Measurements from ENCODE around the gene UNC5A.

The UNC5A gene

DNA sequence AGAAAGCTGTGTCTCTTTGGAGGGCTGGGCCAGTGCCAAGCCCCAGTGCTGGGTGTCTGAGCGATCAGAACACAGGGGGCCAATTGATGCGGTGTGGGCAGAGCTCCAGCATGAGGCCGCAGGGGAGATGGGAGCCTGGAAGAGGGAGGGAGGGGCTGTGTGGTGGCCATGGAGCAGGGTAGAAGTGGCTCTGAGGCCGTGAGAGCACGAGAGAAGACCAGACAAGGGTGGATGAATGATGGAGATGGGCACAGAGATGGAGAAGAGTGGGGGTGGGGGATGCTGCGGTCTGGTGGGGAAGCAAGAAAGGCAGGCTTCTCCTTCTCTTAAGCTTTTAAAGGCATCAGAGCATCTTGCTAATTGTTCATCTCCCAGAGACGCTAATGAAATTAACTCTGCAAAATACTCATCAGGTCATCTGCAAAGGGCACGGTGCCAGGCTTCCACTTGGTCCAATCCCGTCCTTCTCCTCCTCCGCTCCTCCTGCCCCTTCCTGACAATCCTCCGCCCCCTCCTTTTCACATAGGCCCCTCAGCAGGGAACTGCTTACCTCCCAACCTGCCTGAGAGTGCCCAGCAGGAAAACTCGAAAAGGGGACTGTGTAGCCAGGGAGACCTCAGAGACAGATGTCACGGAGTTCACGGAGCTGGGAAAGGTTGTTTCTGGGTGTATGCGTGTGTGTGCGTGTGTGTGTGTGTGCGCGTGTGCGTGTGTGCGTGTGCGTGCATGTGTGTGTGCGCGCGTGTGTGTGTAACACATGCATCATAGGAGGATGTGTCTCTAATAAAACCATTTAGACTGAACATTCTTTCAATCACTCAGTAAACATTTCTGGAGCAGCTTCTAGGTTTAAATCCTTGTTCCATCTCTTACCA is 7.1 kb upstream of the UNC5A start:
- no peak overlapping the region for H2BK12ac ChIP-seq (ENCODE audit: low read length in 2 of 2)
- H2BK120ac ChIP-seq (ENCODE audit: low read depth, low read length): no peak overlapping the region
- no peak overlapping the region for H3K4me3 ChIP-seq (ENCODE audit: insufficient read depth in 1 of 2, low read depth in 1 of 2, low read length in 2 of 2)

DNA sequence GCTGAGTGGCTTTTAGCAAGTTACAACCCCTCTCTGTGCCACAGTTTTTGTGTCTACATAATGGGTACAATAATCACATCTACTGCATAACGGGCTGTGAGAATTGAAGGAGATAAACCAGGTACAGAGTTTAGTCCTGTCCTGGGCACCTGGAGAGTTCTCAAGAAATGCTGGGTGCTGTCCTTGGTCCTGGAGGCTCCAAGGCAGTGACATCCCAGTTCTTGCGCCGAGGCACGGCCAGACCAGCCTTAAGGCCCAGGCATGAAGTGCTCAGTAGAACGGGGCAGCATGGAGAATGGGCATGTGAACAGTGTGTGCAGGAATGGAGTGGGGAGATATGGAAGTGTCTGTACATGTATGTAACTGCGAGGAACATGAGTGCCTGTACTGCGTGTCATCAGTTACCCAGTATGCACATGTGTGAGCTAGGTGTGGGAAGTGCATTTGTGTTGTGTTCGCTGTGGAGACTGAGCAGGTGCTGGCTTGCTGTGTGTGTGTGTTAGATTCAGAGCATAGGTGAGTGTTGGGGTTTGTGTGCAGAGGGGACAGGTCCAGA is 6.3 kb upstream of the UNC5A start:
- Histone ChIP-seq H3K4me1 (ENCODE audit: control insufficient read depth, insufficient read depth, low read depth, low read length) (peaks cover 5% of the 10 kb centered on the region), H3K27ac (ENCODE audit: low read length, poor library complexity, severe bottlenecking) (no peak overlapping the region), H3K9ac (ENCODE audit: low read length) (no peak overlapping the region), H2BK5ac (ENCODE audit: low read depth, low read length, poor library complexity, severe bottlenecking) (no peak overlapping the region), H3K23ac (ENCODE audit: low read length in 2 of 2) (no peak overlapping the region), H2AK5ac (ENCODE audit: low read length, severe bottlenecking) (no peak overlapping the region), H3K18ac (ENCODE audit: low read depth in 1 of 2, low read length in 2 of 2) (no peak overlapping the region), H3K14ac (ENCODE audit: low read length in 2 of 2) (no peak overlapping the region), H3K27me3 (ENCODE audit: control insufficient read depth in 1 of 2, insufficient read depth in 1 of 2, low read length in 2 of 2) (peaks cover 60 to 84% of the 10 kb centered on the region in 2 experiments), H3K4me2 (ENCODE audit: low read length, poor library complexity, severe bottlenecking) (no peak overlapping the region), H4K8ac (ENCODE audit: low read length) (no peak overlapping the region), H3K4ac (ENCODE audit: low read depth in 1 of 2, low read length in 2 of 2) (no peak overlapping the region), H2BK15ac (ENCODE audit: low read depth, poor library complexity, severe bottlenecking) (no peak overlapping the region), H2BK12ac (ENCODE audit: low read length in 2 of 2) (no peak overlapping the region), H3K36me3 (ENCODE audit: control insufficient read depth in 1 of 2, insufficient read depth in 2 of 2, low read depth in 1 of 2, low read length in 2 of 2) (no peaks in the 10 kb centered on the region), H2AFZ (ENCODE audit: low read depth, low read length) (no peak overlapping the region), H3K9me3 (ENCODE audit: control insufficient read depth, low read length) (no peaks in the 10 kb centered on the region), H2BK120ac (ENCODE audit: low read depth, low read length) (no peak overlapping the region), H4K91ac (ENCODE audit: low read length) (no peak overlapping the region), H3K79me1 (replicated peaks; ENCODE audit: low read length, poor library complexity, severe bottlenecking) (no peaks in the 10 kb centered on the region), H3K4me3 (ENCODE audit: insufficient read depth in 1 of 2, low read depth in 1 of 2, low read length in 2 of 2) (no peak overlapping the region)
- 55% methylated on average over 8 of the region's 8 CpGs for WGBS
- DNase-seq: peak; percentile 29

More for the DNA sequence above, 7.1 kb upstream of the UNC5A start:
- no peak for DNase-seq
- no peaks in the 10 kb centered on the region for H3K9me3 ChIP-seq (ENCODE audit: control insufficient read depth, low read length)
- no peak overlapping the region for H2BK15ac ChIP-seq (ENCODE audit: low read depth, poor library complexity, severe bottlenecking)
- H2BK5ac ChIP-seq (ENCODE audit: low read depth, low read length, poor library complexity, severe bottlenecking): no peak overlapping the region
- no peak overlapping the region for H4K8ac ChIP-seq (ENCODE audit: low read length)
- H3K14ac ChIP-seq (ENCODE audit: low read length in 2 of 2): no peak overlapping the region
- H3K36me3 ChIP-seq (ENCODE audit: control insufficient read depth in 1 of 2, insufficient read depth in 2 of 2, low read depth in 1 of 2, low read length in 2 of 2): no peaks in the 10 kb centered on the region
- no peak overlapping the region for H3K4ac ChIP-seq (ENCODE audit: low read depth in 1 of 2, low read length in 2 of 2)
- no peak overlapping the region for H4K91ac ChIP-seq (ENCODE audit: low read length)
- no peak overlapping the region for H3K4me2 ChIP-seq (ENCODE audit: low read length, poor library complexity, severe bottlenecking)
- H3K27me3 ChIP-seq (ENCODE audit: control insufficient read depth in 1 of 2, insufficient read depth in 1 of 2, low read length in 2 of 2): peaks cover 54 to 84% of the 10 kb centered on the region in 2 experiments
- H3K27ac ChIP-seq (ENCODE audit: low read length, poor library complexity, severe bottlenecking): no peak overlapping the region
- H2AK5ac ChIP-seq (ENCODE audit: low read length, severe bottlenecking): no peak overlapping the region
- peaks cover 2% of the 10 kb centered on the region for H3K4me1 ChIP-seq (ENCODE audit: control insufficient read depth, insufficient read depth, low read depth, low read length)
- H2AFZ ChIP-seq (ENCODE audit: low read depth, low read length): no peak overlapping the region
- 67% methylated on average over 14 of the region's 24 CpGs for WGBS
- no peak overlapping the region for H3K18ac ChIP-seq (ENCODE audit: low read depth in 1 of 2, low read length in 2 of 2)
- no peak overlapping the region for H3K23ac ChIP-seq (ENCODE audit: low read length in 2 of 2)
- H3K79me1 ChIP-seq (replicated peaks; ENCODE audit: low read length, poor library complexity, severe bottlenecking): no peaks in the 10 kb centered on the region
- no peak overlapping the region for H3K9ac ChIP-seq (ENCODE audit: low read length)

DNA sequence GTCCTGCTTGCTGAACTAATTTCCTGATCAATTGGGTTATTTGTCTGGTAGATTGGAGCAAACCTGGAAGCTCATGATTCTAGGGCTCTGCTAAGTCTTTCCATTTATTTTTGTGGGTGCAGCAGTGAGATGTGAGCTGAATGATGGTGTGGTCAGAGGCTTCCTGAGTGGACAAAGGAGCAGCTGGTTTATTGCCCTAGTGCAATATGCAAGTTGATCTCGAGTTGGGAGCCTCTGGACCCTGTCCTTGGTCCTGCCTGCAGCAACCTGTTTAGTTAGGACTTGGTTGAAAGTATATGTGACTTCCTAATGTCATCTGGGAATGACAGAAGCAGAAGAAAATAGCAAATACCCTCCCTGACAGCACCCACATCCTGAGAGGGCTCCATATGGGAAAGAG is 4.2 kb upstream of the UNC5A start:
- no peak overlapping the region for H2AFZ ChIP-seq (ENCODE audit: low read depth, low read length)
- H3K79me1 ChIP-seq (replicated peaks; ENCODE audit: low read length, poor library complexity, severe bottlenecking): peaks cover 3% of the 10 kb centered on the region
- H3K4ac ChIP-seq (ENCODE audit: low read depth in 1 of 2, low read length in 2 of 2): no peak overlapping the region
- H3K18ac ChIP-seq (ENCODE audit: low read depth in 1 of 2, low read length in 2 of 2): no peak overlapping the region
- H3K27me3 ChIP-seq (ENCODE audit: control insufficient read depth in 1 of 2, insufficient read depth in 1 of 2, low read length in 2 of 2): peaks cover 65 to 81% of the 10 kb centered on the region in 2 experiments
- H3K23ac ChIP-seq (ENCODE audit: low read length in 2 of 2): no peak overlapping the region
- no peak overlapping the region for H3K9ac ChIP-seq (ENCODE audit: low read length)
- no peaks in the 10 kb centered on the region for H3K36me3 ChIP-seq (ENCODE audit: control insufficient read depth in 1 of 2, insufficient read depth in 2 of 2, low read depth in 1 of 2, low read length in 2 of 2)
- 0% methylated on average over 1 of the region's 1 CpG for WGBS
- no peak overlapping the region for H4K91ac ChIP-seq (ENCODE audit: low read length)
- H4K8ac ChIP-seq (ENCODE audit: low read length): no peak overlapping the region
- H2BK5ac ChIP-seq (ENCODE audit: low read depth, low read length, poor library complexity, severe bottlenecking): no peak overlapping the region
- no peak overlapping the region for H3K14ac ChIP-seq (ENCODE audit: low read length in 2 of 2)
- H2BK12ac ChIP-seq (ENCODE audit: low read length in 2 of 2): no peak overlapping the region
- H2BK15ac ChIP-seq (ENCODE audit: low read depth, poor library complexity, severe bottlenecking): no peak overlapping the region
- H2AK5ac ChIP-seq (ENCODE audit: low read length, severe bottlenecking): no peak overlapping the region
- no peaks in the 10 kb centered on the region for H3K9me3 ChIP-seq (ENCODE audit: control insufficient read depth, low read length)
- no peak overlapping the region for H3K4me3 ChIP-seq (ENCODE audit: insufficient read depth in 1 of 2, low read depth in 1 of 2, low read length in 2 of 2)
- no peak overlapping the region for H3K27ac ChIP-seq (ENCODE audit: low read length, poor library complexity, severe bottlenecking)
- no peak overlapping the region for H2BK120ac ChIP-seq (ENCODE audit: low read depth, low read length)
- H3K4me1 ChIP-seq (ENCODE audit: control insufficient read depth, insufficient read depth, low read depth, low read length): peaks cover 16% of the 10 kb centered on the region
- no peak overlapping the region for H3K4me2 ChIP-seq (ENCODE audit: low read length, poor library complexity, severe bottlenecking)
- DNase-seq: peak; percentile 14

DNA sequence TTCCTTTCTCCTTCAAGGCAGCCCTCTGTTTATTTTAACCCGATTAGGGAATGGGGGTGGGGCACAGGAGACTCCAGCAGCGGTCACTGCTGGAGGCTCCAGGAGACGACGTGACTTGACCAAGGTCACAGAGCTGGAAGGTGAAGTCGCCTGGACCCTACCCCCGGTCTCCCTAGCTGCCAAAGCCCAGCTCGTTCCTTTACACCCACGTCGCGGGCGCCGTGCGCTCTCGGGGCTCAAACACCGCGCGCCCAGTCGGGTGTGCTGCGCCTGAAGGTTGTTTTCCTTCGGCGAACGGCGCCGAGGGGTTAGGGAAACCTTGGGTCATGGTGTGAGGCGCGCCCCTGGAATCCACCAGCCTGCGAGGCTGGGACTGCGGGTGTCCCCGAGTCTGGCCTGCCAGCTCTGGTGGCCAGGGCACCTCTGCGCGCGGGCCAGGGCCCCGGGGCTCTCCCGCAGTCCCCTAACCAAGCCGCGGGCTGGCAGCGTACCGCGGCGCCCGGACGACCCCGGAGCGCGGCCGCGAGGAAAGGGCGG is 747 bp upstream of the UNC5A start:
- no peak overlapping the region for H2BK12ac ChIP-seq (ENCODE audit: low read length in 2 of 2)
- under 1% methylated on average over 48 of the region's 48 CpGs for WGBS
- no peak overlapping the region for H4K8ac ChIP-seq (ENCODE audit: low read length)

More for the DNA sequence above, 747 bp upstream of the UNC5A start:
- no peak overlapping the region for H2BK120ac ChIP-seq (ENCODE audit: low read depth, low read length)
- no peak overlapping the region for H3K14ac ChIP-seq (ENCODE audit: low read length in 2 of 2)
- H3K36me3 ChIP-seq (ENCODE audit: control insufficient read depth in 1 of 2, insufficient read depth in 2 of 2, low read depth in 1 of 2, low read length in 2 of 2): peaks cover 0 to 4% of the 10 kb centered on the region in 2 experiments
- H3K4me1 ChIP-seq (ENCODE audit: control insufficient read depth, insufficient read depth, low read depth, low read length): peaks cover 40% of the 10 kb centered on the region
- H2BK15ac ChIP-seq (ENCODE audit: low read depth, poor library complexity, severe bottlenecking): no peak overlapping the region
- no peak overlapping the region for H3K4ac ChIP-seq (ENCODE audit: low read depth in 1 of 2, low read length in 2 of 2)
- H3K27me3 ChIP-seq (ENCODE audit: control insufficient read depth in 1 of 2, insufficient read depth in 1 of 2, low read length in 2 of 2): peaks cover 41 to 87% of the 10 kb centered on the region in 2 experiments
- H3K4me3 ChIP-seq (ENCODE audit: insufficient read depth in 1 of 2, low read depth in 1 of 2, low read length in 2 of 2): peak overlapping the region in 1 of 2 experiments; percentile 65
- no peak overlapping the region for H2BK5ac ChIP-seq (ENCODE audit: low read depth, low read length, poor library complexity, severe bottlenecking)
- no peak overlapping the region for H4K91ac ChIP-seq (ENCODE audit: low read length)
- H3K9me3 ChIP-seq (ENCODE audit: control insufficient read depth, low read length): no peaks in the 10 kb centered on the region
- H3K4me2 ChIP-seq (ENCODE audit: low read length, poor library complexity, severe bottlenecking): peak overlapping the region; percentile 97
- no peak overlapping the region for H3K18ac ChIP-seq (ENCODE audit: low read depth in 1 of 2, low read length in 2 of 2)
- H3K9ac ChIP-seq (ENCODE audit: low read length): no peak overlapping the region
- no peak overlapping the region for H2AFZ ChIP-seq (ENCODE audit: low read depth, low read length)
- no peak overlapping the region for H3K27ac ChIP-seq (ENCODE audit: low read length, poor library complexity, severe bottlenecking)
- peaks cover 19% of the 10 kb centered on the region for H3K79me1 ChIP-seq (replicated peaks; ENCODE audit: low read length, poor library complexity, severe bottlenecking)
- H3K23ac ChIP-seq (ENCODE audit: low read length in 2 of 2): no peak overlapping the region
- H2AK5ac ChIP-seq (ENCODE audit: low read length, severe bottlenecking): no peak overlapping the region
- DNase-seq: peak; percentile 1

Measured in mesenchymal stem cell (in vitro differentiated cells and primary cell).